ENCODE measurements around the gene NCBP2.
"Not testable (repeated sequence)": the region's sequence is repeated elsewhere in the genome, so short reads cannot be mapped to it uniquely, and the experiment has no call there.

The NCBP2 gene

GRCh38 chr3:196948442-196949284 lies 6.3 kb upstream of the NCBP2 start:
- CTCF ChIA-PET, result no interaction called here
- POLR2A ChIA-PET, result no interaction called here
- DNase-seq (ENCODE audit: extremely low spot score), result peak; percentile 21
- TF ChIP-seq FOXM1 (IDR thresholded peaks at IDR 0.05; ENCODE audit: borderline replicate concordance), result no peak
- no peak for TF ChIP-seq BHLHE40 (IDR thresholded peaks at IDR 0.05; ENCODE audit: borderline replicate concordance)
- no peak for TF ChIP-seq TARDBP (IDR thresholded peaks at IDR 0.05)
- no peak for TF ChIP-seq ZNF384 (IDR thresholded peaks at IDR 0.05)
- TF ChIP-seq ELF4 (IDR thresholded peaks at IDR 0.05), result no peak
- TF ChIP-seq CTBP1 (IDR thresholded peaks at IDR 0.05; ENCODE audit: borderline replicate concordance), result no peak
- TF ChIP-seq SP1 (IDR thresholded peaks at IDR 0.05), result no peak
- TF ChIP-seq FOXA1 (IDR thresholded peaks at IDR 0.05), result no peak
- no peak for TF ChIP-seq ARNT (IDR thresholded peaks at IDR 0.05)
- TF ChIP-seq LEF1 (IDR thresholded peaks at IDR 0.05; ENCODE audit: borderline replicate concordance), result no peak
- TF ChIP-seq HDGF (IDR thresholded peaks at IDR 0.05; ENCODE audit: borderline replicate concordance), result no peak
- TF ChIP-seq NFRKB (IDR thresholded peaks at IDR 0.05), result no peak
- no peak for TF ChIP-seq L3MBTL2 (conservative IDR thresholded peaks at IDR 0.05)
- no peak for TF ChIP-seq FOXK2 (IDR thresholded peaks at IDR 0.05)
- no peak for TF ChIP-seq PKNOX1 (IDR thresholded peaks at IDR 0.05)
- no peak for TF ChIP-seq SUZ12 (IDR thresholded peaks at IDR 0.05)

GRCh38 chr3:196947860-196948441 lies 5.6 kb upstream of the NCBP2 start:
- ChIA-PET POLR2A (no interaction called here), CTCF (no interaction called here)
- DNase-seq (ENCODE audit: extremely low spot score), result no peak
- TF ChIP-seq ZNF384 (IDR thresholded peaks at IDR 0.05) (no peak), FOXA1 (IDR thresholded peaks at IDR 0.05) (no peak), LEF1 (IDR thresholded peaks at IDR 0.05; ENCODE audit: borderline replicate concordance) (no peak), BHLHE40 (IDR thresholded peaks at IDR 0.05; ENCODE audit: borderline replicate concordance) (no peak), SP1 (IDR thresholded peaks at IDR 0.05) (no peak), HDGF (IDR thresholded peaks at IDR 0.05; ENCODE audit: borderline replicate concordance) (no peak)

GRCh38 chr3:196947136-196947859 lies 5.0 kb upstream of the NCBP2 start:
- TF ChIP-seq CTBP1 (IDR thresholded peaks at IDR 0.05; ENCODE audit: borderline replicate concordance), result no peak
- no peak for TF ChIP-seq LEF1 (IDR thresholded peaks at IDR 0.05; ENCODE audit: borderline replicate concordance)
- no peak for TF ChIP-seq FOXA1 (IDR thresholded peaks at IDR 0.05)
- TF ChIP-seq ZNF384 (IDR thresholded peaks at IDR 0.05), result no peak
- no peak for TF ChIP-seq TARDBP (IDR thresholded peaks at IDR 0.05)
- no peak for TF ChIP-seq FOXK2 (IDR thresholded peaks at IDR 0.05)
- TF ChIP-seq ELF4 (IDR thresholded peaks at IDR 0.05), result no peak
- no peak for TF ChIP-seq L3MBTL2 (conservative IDR thresholded peaks at IDR 0.05)
- no peak for DNase-seq (ENCODE audit: extremely low spot score)

GRCh38 chr3:196944037-196944790 lies 1.9 kb upstream of the NCBP2 start:
- POLR2A ChIA-PET; DNase-seq (ENCODE audit: extremely low spot score); CTCF ChIA-PET: not testable (repeated sequence)

More at GRCh38 chr3:196947136-196947859, 5.0 kb upstream of the NCBP2 start:
- CTCF ChIA-PET, result no interaction called here
- POLR2A ChIA-PET, result no interaction called here

- DNase-seq (ENCODE audit: extremely low spot score), result no peak
- TF ChIP-seq FOXK2 (IDR thresholded peaks at IDR 0.05) (no peak), ZNF384 (IDR thresholded peaks at IDR 0.05) (no peak), HDGF (IDR thresholded peaks at IDR 0.05; ENCODE audit: borderline replicate concordance) (no peak), FOXA1 (IDR thresholded peaks at IDR 0.05) (no peak), LEF1 (IDR thresholded peaks at IDR 0.05; ENCODE audit: borderline replicate concordance) (no peak), BHLHE40 (IDR thresholded peaks at IDR 0.05; ENCODE audit: borderline replicate concordance) (no peak), TARDBP (IDR thresholded peaks at IDR 0.05) (no peak), SUZ12 (IDR thresholded peaks at IDR 0.05) (no peak), NFRKB (IDR thresholded peaks at IDR 0.05) (no peak), L3MBTL2 (conservative IDR thresholded peaks at IDR 0.05) (no peak), ELF4 (IDR thresholded peaks at IDR 0.05) (no peak), FOXM1 (IDR thresholded peaks at IDR 0.05; ENCODE audit: borderline replicate concordance) (no peak)
- ChIA-PET POLR2A (interaction anchor here (1.6 to 1.7 kb wide), 2 partner anchors 75 to 375 kb away, joined by 5 to 8 read pairs; partner anchors contain the start of genes FBXO45, SENP5 and WDR53), CTCF (no interaction called here)
These were observed 568 bp upstream of the NCBP2 start for GRCh38 chr3:196942915-196943277.

GRCh38 chr3:196941729-196942225 lies 551 bp downstream of the NCBP2 start:
- CTCF ChIA-PET, result interaction anchor here (0.5 kb wide), 1 partner anchor 15 kb away, joined by 5 read pairs; no protein-coding TSS in a partner anchor
- TF ChIP-seq PKNOX1 (IDR thresholded peaks at IDR 0.05) (no peak), SUZ12 (IDR thresholded peaks at IDR 0.05) (no peak), HDGF (IDR thresholded peaks at IDR 0.05; ENCODE audit: borderline replicate concordance) (no peak), SP1 (IDR thresholded peaks at IDR 0.05) (no peak), FOXM1 (IDR thresholded peaks at IDR 0.05; ENCODE audit: borderline replicate concordance) (no peak), LEF1 (IDR thresholded peaks at IDR 0.05; ENCODE audit: borderline replicate concordance) (no peak), L3MBTL2 (conservative IDR thresholded peaks at IDR 0.05) (no peak), ZNF384 (IDR thresholded peaks at IDR 0.05) (no peak), FOXA1 (IDR thresholded peaks at IDR 0.05) (no peak), ELF4 (IDR thresholded peaks at IDR 0.05) (no peak), ARNT (IDR thresholded peaks at IDR 0.05) (no peak), FOXK2 (IDR thresholded peaks at IDR 0.05) (no peak), CTBP1 (IDR thresholded peaks at IDR 0.05; ENCODE audit: borderline replicate concordance) (no peak), NFRKB (IDR thresholded peaks at IDR 0.05) (no peak)
- POLR2A ChIA-PET, result interaction anchor here (0.8 to 1.7 kb wide), 5 partner anchors 9 to 373 kb away, joined by 3 to 8 read pairs (median 5); partner anchors contain the start of genes FBXO45, PAK2, SENP5 and WDR53
- DNase-seq (ENCODE audit: extremely low spot score), result peak; percentile 11
